HepG2 (cell line): ENCODE results near the gene IRF5. TPM values are rescaled to one million over a fixed set of nuclear protein-coding genes. Genes with fewer than 3 reads are reported as not detected.

Experiments used
- ATAC-seq: fragments of 200-7000 bp; cut with Tn5 transposase; 3 replicates; pipeline ENCODE4 v1.9.1; 2020; ENCODE audit warnings: mild to moderate bottlenecking, moderate library complexity
- BruUV-seq: library from RNA; stranded (reverse); fragments of 400-500 nt; replicated peaks from 2 replicates; lab custom pipeline; 2021; lab: Mats Ljungman, UMichigan
- CTCF ChIA-PET: fragments of 300-600 bp; formaldehyde crosslinking; extraction: SDS; loops from one replicate; lab custom pipeline; 2021; ENCODE audit warnings: low total read pairs, inconsistent platforms, low intra/inter-chr PET ratio; lab: Yijun Ruan, JAX
- POLR2A ChIA-PET: fragments of 350-600 bp; sonication (Branson Sonifier 250); formaldehyde crosslinking; loops from one replicate; lab custom pipeline; 2020; ENCODE audit warnings: antibody characterized with exemption, inconsistent platforms; lab: Yijun Ruan, JAX
- DNase-seq: peaks from one replicate; pipeline ENCODE4 v3.0.0-alpha.2; 2015; ENCODE audit warnings: low spot score
- FAIRE-seq: peaks from 3 replicates; lab custom pipeline; 2011; peaks lifted over from hg19 to GRCh38; lab: Jason Lieb, UNC
- H2AFZ ChIP-seq: one replicate; pipeline ENCODE4 v1.6.1; 2011; ENCODE audit warnings: low read length, inconsistent platforms
- H3K27ac ChIP-seq: fragments of 300-600 bp; 3 replicates; pipeline ENCODE4 v1.8.0; 2011; ENCODE audit warnings: mixed run types, mild to moderate bottlenecking, mixed read lengths, low read length, inconsistent platforms; ENCODE audit not compliant: insufficient read depth; ENCODE audit errors: extremely low read length
- H3K27me3 ChIP-seq, 2 experiments: fragments of 200-600 bp in 1 of 2; 2 replicates in 1 of 2; 3 replicates in 1 of 2; pipeline versions ENCODE4 v1.6.0 to v1.8.0; 2011; ENCODE audit warnings: low read length in 2 of 2, mild to moderate bottlenecking in 2 of 2, moderate library complexity in 2 of 2, inconsistent platforms in 1 of 2; ENCODE audit not compliant: insufficient read depth in 2 of 2, control insufficient read depth in 1 of 2
- H3K36me3 ChIP-seq, 2 experiments: fragments of 200-600 bp in 1 of 2; replicated peaks in 1 of 2; 2 replicates in 1 of 2; 3 replicates in 1 of 2; pipeline versions ENCODE4 v1.5.1 to v1.8.0; 2011; ENCODE audit warnings: low read length in 2 of 2, inconsistent platforms in 1 of 2; ENCODE audit not compliant: insufficient read depth in 2 of 2, control insufficient read depth in 1 of 2
- H3K4me1 ChIP-seq: 2 replicates; pipeline ENCODE4 v1.5.1; 2012; ENCODE audit warnings: low read length, inconsistent platforms; ENCODE audit not compliant: insufficient read depth
- H3K4me2 ChIP-seq: 2 replicates; pipeline ENCODE4 v1.6.0; 2011; ENCODE audit warnings: low read depth, low read length, inconsistent platforms
- H3K4me3 ChIP-seq, 3 experiments: fragments of 200-600 bp in 1 of 3; sonication (generic), shearing (Covaris generic) in 1 of 3; replicated peaks in 1 of 3; 2 replicates each; pipeline ENCODE4 v1.5.1; 2011 to 2016; ENCODE audit warnings: low read length in 3 of 3, inconsistent platforms in 2 of 3, low read depth in 2 of 3, mild to moderate bottlenecking in 2 of 3, control low read depth in 1 of 3, mixed read lengths in 1 of 3; ENCODE audit not compliant: insufficient read depth in 1 of 3
- H3K79me2 ChIP-seq: one replicate; pipeline ENCODE4 v1.6.1; 2011; ENCODE audit warnings: low read length, inconsistent platforms; ENCODE audit not compliant: insufficient read depth
- H3K9ac ChIP-seq: 2 replicates; pipeline ENCODE4 v1.6.0; 2011; ENCODE audit warnings: mild to moderate bottlenecking, low read depth, low read length, inconsistent platforms; ENCODE audit not compliant: insufficient read depth
- H3K9me3 ChIP-seq: 2 replicates; pipeline ENCODE4 v1.5.1; 2012; ENCODE audit warnings: mild to moderate bottlenecking, low read length
- H4K20me1 ChIP-seq: 2 replicates; pipeline ENCODE4 v1.6.0; 2011; ENCODE audit warnings: inconsistent platforms, mild to moderate bottlenecking, low read length, moderate library complexity; ENCODE audit not compliant: insufficient read depth
- CENPBD1 ChIP-seq: sonication (generic); formaldehyde crosslinking; IDR thresholded peaks from 2 replicates; pipeline ENCODE4 v1.8.0; 2022; ENCODE audit warnings: missing genetic modification reagents, low read depth, mild to moderate bottlenecking, borderline replicate concordance
- CERS6 ChIP-seq: sonication (generic); formaldehyde crosslinking; IDR thresholded peaks from 2 replicates; pipeline ENCODE4 v1.5.0; 2020; ENCODE audit warnings: missing genetic modification reagents
- CREB3 ChIP-seq: sonication (generic); formaldehyde crosslinking; IDR thresholded peaks from 2 replicates; pipeline ENCODE4 v1.5.0; 2020; ENCODE audit warnings: missing genetic modification reagents
- ELK4 ChIP-seq: sonication (generic); formaldehyde crosslinking; IDR thresholded peaks from 2 replicates; pipeline ENCODE4 v1.9.0; 2021; ENCODE audit warnings: missing genetic modification reagents, borderline replicate concordance
- HNF1B ChIP-seq: sonication (generic); formaldehyde crosslinking; IDR thresholded peaks from 2 replicates; pipeline ENCODE4 v1.5.1; 2020; ENCODE audit warnings: mild to moderate bottlenecking, moderate library complexity, missing genetic modification reagents
- PAXIP1 ChIP-seq: sonication (generic); formaldehyde crosslinking; conservative IDR thresholded peaks from 2 replicates; pipeline ENCODE4 v1.4.0; 2020; ENCODE audit warnings: mild to moderate bottlenecking, missing genetic modification reagents, moderate library complexity
- PHF20 ChIP-seq: sonication (generic); formaldehyde crosslinking; IDR thresholded peaks from 2 replicates; pipeline ENCODE4 v1.5.0; 2020; ENCODE audit warnings: mild to moderate bottlenecking, missing genetic modification reagents
- STAG1 ChIP-seq: sonication (generic); formaldehyde crosslinking; IDR thresholded peaks from 2 replicates; pipeline ENCODE4 v1.4.0; 2020; ENCODE audit warnings: missing genetic modification reagents
- TCF7 ChIP-seq: sonication (generic); IDR thresholded peaks from 2 replicates; pipeline ENCODE4 v1.6.1; 2016; ENCODE audit warnings: antibody characterized with exemption, low read depth
- ZFP91 ChIP-seq: sonication (generic); formaldehyde crosslinking; IDR thresholded peaks from 2 replicates; pipeline ENCODE4 v1.9.0; 2022; ENCODE audit warnings: missing genetic modification reagents, mild to moderate bottlenecking, borderline replicate concordance
- ZNF33B ChIP-seq: sonication (generic); formaldehyde crosslinking; IDR thresholded peaks from 2 replicates; pipeline ENCODE4 v1.5.1; 2020; ENCODE audit warnings: mild to moderate bottlenecking, missing genetic modification reagents
- WGBS: methylation state at CpG from one replicate; pipeline ENCODE4 v1.1.6; 2017; ENCODE audit warnings: low lambda C conversion rate; 5-methylcytosine and 5-hydroxymethylcytosine counted together
- in situ Hi-C: cut with HindIII; loops from 2 replicates; pipeline ENCODE4 v1.10.0; 2017; ENCODE audit warnings: low pct_unique_long_range_greater_than_20kb; ENCODE audit not compliant: extremely low pct_ligation_motif_present
- intact Hi-C: fragments of 100-400 bp; cut with micrococcal nuclease; formaldehyde crosslinking; loops from one replicate; pipeline ENCODE4 v1.10.0; 2022; ENCODE audit not compliant: unreplicated experiment
- polyA plus RNA-seq, 8 experiments: library from polyadenylated mRNA; depleted of rRNA in 3 of 8; stranded (reverse) in 7 of 8; unstranded in 1 of 8; fragments of >200 nt; fragmentation: Illumina TruSeq in 4 of 8; extraction: Trizol in 4 of 8; gene quantifications; 2 replicates each; pipeline versions ENCODE4 v1.2.1 to v1.2.3, GENCODE V29; 2011 to 2016; ENCODE audit warnings: low read depth in 4 of 8, missing spikeins in 1 of 8, mixed read lengths in 1 of 8; ENCODE audit not compliant: insufficient read depth in 1 of 8
- total RNA-seq, 5 experiments: library from RNA; depleted of rRNA; stranded (reverse); fragments of >200 nt; fragmentation: Illumina TruSeq; extraction: Trizol; gene quantifications; 2 replicates each; pipeline ENCODE4 v1.2.3, GENCODE V29; 2016; ENCODE audit warnings: low read depth in 1 of 5

Gene IRF5
- total and polyA plus RNA-seq, 2 of the 13 experiments (the other 11 are each of a cell fraction or from before 2014, with no cell fraction given), result 2.0 to 2.9 TPM

- TF ChIP-seq PAXIP1 (CRISPR knock-in tag), result no peak
- no peak for TF ChIP-seq HNF1B (CRISPR knock-in tag)
- no peak for TF ChIP-seq TCF7
- no peak for TF ChIP-seq ZNF33B (CRISPR knock-in tag)
Measured at GRCh38 chr7:128974241-128974934, 36.7 kb downstream of the IRF5 start (continued).

GRCh38 chr7:128982105-128982504 is 44.4 kb downstream of the IRF5 start:
- POLR2A ChIA-PET, result no interaction called here
- no peak for TF ChIP-seq ZFP91
- TF ChIP-seq CERS6 (CRISPR knock-in tag), result no peak
- no peak for TF ChIP-seq PHF20 (CRISPR knock-in tag)
- no peak for TF ChIP-seq ELK4
- no peak for TF ChIP-seq CREB3 (CRISPR knock-in tag)
- no peak for TF ChIP-seq STAG1 (CRISPR knock-in tag)
- TF ChIP-seq CENPBD1, result no peak

More at GRCh38 chr7:128982105-128982504, 44.4 kb downstream of the IRF5 start:
- no peak overlapping the region for H3K4me3 ChIP-seq
- 98% methylated on average over 2 of the region's 2 CpGs for WGBS
- H3K27me3 ChIP-seq, result no peaks in the 10 kb centered on the region
- BruUV-seq, result no TSS peak
- no peaks in the 10 kb centered on the region for H3K4me1 ChIP-seq
- no peak overlapping the region for H3K4me2 ChIP-seq
- DNase-seq (no peak), FAIRE-seq (no peak), ATAC-seq (no peak)
- in situ Hi-C loops, result no loop called here
- no peak overlapping the region for H3K27ac ChIP-seq
- H3K9me3 ChIP-seq, result no peaks in the 10 kb centered on the region
- intact Hi-C loops, result no loop called here
- peaks cover 20 to 85% of the 10 kb centered on the region in 2 experiments for H3K36me3 ChIP-seq
- H4K20me1 ChIP-seq, result no peaks in the 10 kb centered on the region; the same call in 1 of the 2 replicates
- no peak overlapping the region for H2AFZ ChIP-seq
- CTCF ChIA-PET, result no interaction called here
- H3K79me2 ChIP-seq, result no peaks in the 10 kb centered on the region
- no peak overlapping the region for H3K9ac ChIP-seq
